Small intestine (tissue), 16 donors: ENCODE results near the gene PPP1R1A. TPM values are rescaled to one million over a fixed set of nuclear protein-coding genes. Genes with fewer than 3 reads are reported as not detected.

ENCODE experiments used
- DNase-seq, 2 donors: peaks; one replicate each; pipeline versions ENCODE4 v3.0.0 to v3.0.0-alpha.2; 2013
- FAIRE-seq: peaks from 2 replicates; lab custom pipeline; 2012; peaks lifted over from hg19 to GRCh38; lab: Jason Lieb, UNC
- H3K27ac ChIP-seq, 3 donors: one replicate each; pipeline ENCODE4 v1.5.1; 2013; ENCODE audit warnings: low read length in 2 of 3, mild to moderate bottlenecking in 2 of 3, control low read depth in 1 of 3, inconsistent platforms in 1 of 3, low read depth in 1 of 3, moderate library complexity in 1 of 3
- H3K27me3 ChIP-seq, 3 donors: one replicate each; pipeline ENCODE4 v1.6.1; 2013; ENCODE audit warnings: low read length in 3 of 3, inconsistent platforms in 1 of 3; ENCODE audit not compliant: control insufficient read depth in 3 of 3, insufficient read depth in 3 of 3
- H3K36me3 ChIP-seq, 3 donors: one replicate each; pipeline ENCODE4 v1.6.1; 2013; ENCODE audit warnings: low read length in 3 of 3, inconsistent platforms in 1 of 3, low read depth in 1 of 3, mild to moderate bottlenecking in 1 of 3, moderate library complexity in 1 of 3; ENCODE audit not compliant: control insufficient read depth in 3 of 3, insufficient read depth in 2 of 3
- H3K4me1 ChIP-seq, 3 donors: one replicate each; pipeline ENCODE4 v1.6.1; 2013; ENCODE audit warnings: low read length in 2 of 3, inconsistent platforms in 1 of 3, low read depth in 1 of 3, mild to moderate bottlenecking in 1 of 3, moderate library complexity in 1 of 3; ENCODE audit not compliant: control insufficient read depth in 3 of 3, insufficient read depth in 2 of 3
- H3K4me3 ChIP-seq, 3 donors: one replicate each; pipeline ENCODE4 v1.5.1; 2013; ENCODE audit warnings: low read length in 3 of 3, control low read depth in 1 of 3, inconsistent platforms in 1 of 3, low read depth in 1 of 3, mild to moderate bottlenecking in 1 of 3, moderate library complexity in 1 of 3
- H3K9me3 ChIP-seq, 2 donors: one replicate each; pipeline ENCODE4 v1.6.1; 2013; ENCODE audit warnings: low read depth in 1 of 2, low read length in 1 of 2; ENCODE audit not compliant: control insufficient read depth in 2 of 2, insufficient read depth in 1 of 2
- WGBS, 3 donors: extraction: QIAGEN DNeasy Blood & Tissue Kit; methylation state at CpG; one replicate each; pipeline ENCODE4 v1.1.7; 2013; 5-methylcytosine and 5-hydroxymethylcytosine counted together
- long read RNA-seq, 10 donors: transcript quantifications; one replicate each; lab custom pipeline, GENCODE V29; 2026
- polyA plus RNA-seq, 4 donors: library from polyadenylated mRNA; stranded (reverse) in 3 of 4; unstranded in 1 of 4; fragments of 200-250 nt in 3 of 4; fragments of 120-200 nt in 1 of 4; gene quantifications; one replicate each; pipeline versions ENCODE4 v1.2.1 to v1.2.3, GENCODE V29; 2013
- donor health status: healthy with polysubstance abuse.
- donor health status: control.
- donor health status: control.
- donor health status: Bipolar disorder and iron deficiency.
- donor health status: healthy.

Gene PPP1R1A
- 10 to 100 TPM in 1 of 4 donors, 1 to 10 TPM in 3; 3.0 to 15.8 (median 6.0) TPM for polyA plus RNA-seq
- long read RNA-seq, donor 1, transcript PPP1R1A-201 (7 exons, 1,826 nt) = major isoform, 33 of 38 reads
- long read RNA-seq, donor 1, partial matches to known transcripts = 5 of 38 reads
- long read RNA-seq, donor 1, other reads (novel, unspliced or antisense) = 0 of 38 reads
- long read RNA-seq, donor 2, partial matches to known transcripts = 0 of 3 reads
- long read RNA-seq, donor 2, other reads (novel, unspliced or antisense) = 0 of 3 reads
- long read RNA-seq, donor 3, transcript PPP1R1A-201 (7 exons, 1,826 nt) = major isoform, 12 of 12 reads
- long read RNA-seq, donor 3, partial matches to known transcripts = 0 of 12 reads
- long read RNA-seq, donor 3, other reads (novel, unspliced or antisense) = 0 of 12 reads
- long read RNA-seq, donor 4 = 0 reads
- long read RNA-seq, donor 5, transcript PPP1R1A-201 (7 exons, 1,826 nt) = major isoform, 6 of 6 reads
- long read RNA-seq, donor 5, partial matches to known transcripts = 0 of 6 reads
- long read RNA-seq, donor 5, other reads (novel, unspliced or antisense) = 0 of 6 reads
- long read RNA-seq, donor 6, partial matches to known transcripts = 0 of 3 reads
- long read RNA-seq, donor 6, other reads (novel, unspliced or antisense) = 0 of 3 reads
- long read RNA-seq, donor 7 = 0 reads
- long read RNA-seq, donor 8, partial matches to known transcripts = 0 of 2 reads
- long read RNA-seq, donor 8, other reads (novel, unspliced or antisense) = 0 of 2 reads
- long read RNA-seq, donor 9, partial matches to known transcripts = 0 of 3 reads
- long read RNA-seq, donor 9, other reads (novel, unspliced or antisense) = 0 of 3 reads
- long read RNA-seq, donor 10, transcript PPP1R1A-201 (7 exons, 1,826 nt) = major isoform, 5 of 10 reads
- long read RNA-seq, donor 10, partial matches to known transcripts = 5 of 10 reads
- long read RNA-seq, donor 10, other reads (novel, unspliced or antisense) = 0 of 10 reads

GRCh38 chr12:54588110-54588889 is at the start of gene PPP1R1A:
Gene PPP1R1A, minus strand, starts transcription at chr12:54588659. Its CDS starts 171 bp downstream, at chr12:54588488.
- DNase-seq (peak; percentile 56 to 81), FAIRE-seq (no peak)
- Histone ChIP-seq H3K36me3 (peaks cover 0 to 8% (median 0%) of the 10 kb centered on the region in 3 donors), H3K4me3 (peak within 1 kb of the TSS; percentile 11 to 59 (median 52)), H3K27me3 (peaks cover 0 to 13% (median 4%) of the 10 kb centered on the region in 3 donors), H3K4me1 (peaks cover 0 to 19% (median 0%) of the 10 kb centered on the region in 3 donors), H3K9me3 (no peaks in the 10 kb centered on the region), H3K27ac (no peak within 1 kb of the TSS)
- WGBS, 3 donors = 1 to 2% (median 2%) methylated on average over 52 to 77 of the region's 77 CpGs

- FAIRE-seq (no peak), DNase-seq (no peak)
- 49 to 63% (median 56%) methylated on average over 2 of the region's 2 CpGs for WGBS, 3 donors
- Histone ChIP-seq H3K27ac (no peak within 1 kb of the TSS), H3K9me3 (no peaks in the 10 kb centered on the region), H3K4me1 (no peaks in the 10 kb centered on the region), H3K27me3 (peaks cover 0 to 7% (median 5%) of the 10 kb centered on the region in 3 donors), H3K4me3 (no peak within 1 kb of the TSS), H3K36me3 (no peaks in the 10 kb centered on the region)
Observed at GRCh38 chr12:54634795-54635194, 46.3 kb upstream of the PPP1R1A start, which contains the start of gene LACRT. Gene LACRT, minus strand, starts transcription at chr12:54634895. Its CDS starts 54 bp downstream, at chr12:54634841.

- Histone ChIP-seq H3K4me1 (no peaks in the 10 kb centered on the region), H3K36me3 (no peaks in the 10 kb centered on the region), H3K27ac (no peak overlapping the region), H3K27me3 (peaks cover 0 to 10% (median 5%) of the 10 kb centered on the region in 3 donors), H3K4me3 (no peak overlapping the region), H3K9me3 (peaks cover 0 to 13% of the 10 kb centered on the region in 2 donors)
- WGBS, 3 donors = 41 to 61% (median 54%) methylated on average over 8 of the region's 8 CpGs
- no peak for DNase-seq
- no peak for FAIRE-seq
Observed at GRCh38 chr12:54631988-54632728, 43.7 kb upstream of the PPP1R1A start.

GRCh38 chr12:54631551-54631950 is 43.1 kb upstream of the PPP1R1A start:
- DNase-seq (no peak), FAIRE-seq (no peak)
- H3K27ac ChIP-seq = no peak overlapping the region
- peaks cover 0 to 10% (median 5%) of the 10 kb centered on the region in 3 donors for H3K27me3 ChIP-seq
- WGBS, 3 donors = 74 to 79% (median 76%) methylated on average over 5 of the region's 5 CpGs
- H3K36me3 ChIP-seq = no peaks in the 10 kb centered on the region
- H3K9me3 ChIP-seq = peaks cover 0 to 13% of the 10 kb centered on the region in 2 donors
- no peak overlapping the region for H3K4me3 ChIP-seq
- no peaks in the 10 kb centered on the region for H3K4me1 ChIP-seq

- DNase-seq (no peak), FAIRE-seq (no peak)
- Histone ChIP-seq H3K4me3 (no peak overlapping the region), H3K27me3 (peaks cover 0 to 10% (median 5%) of the 10 kb centered on the region in 3 donors), H3K4me1 (no peaks in the 10 kb centered on the region), H3K36me3 (no peaks in the 10 kb centered on the region), H3K27ac (no peak overlapping the region), H3K9me3 (peaks cover 0 to 13% of the 10 kb centered on the region in 2 donors)
- 70 to 82% (median 76%) methylated on average over 2 of the region's 2 CpGs for WGBS, 3 donors
Observed at GRCh38 chr12:54629925-54630324, 41.5 kb upstream of the PPP1R1A start.

- Histone ChIP-seq H3K27ac (no peak overlapping the region), H3K27me3 (peaks cover under 1 to 9% (median 6%) of the 10 kb centered on the region in 3 donors), H3K4me3 (no peak overlapping the region), H3K36me3 (no peaks in the 10 kb centered on the region), H3K4me1 (no peaks in the 10 kb centered on the region), H3K9me3 (peaks cover 0 to 13% of the 10 kb centered on the region in 2 donors)
- DNase-seq (no peak), FAIRE-seq (no peak)
- 91 to 100% (median 94%) methylated on average over 3 of the region's 3 CpGs for WGBS, 3 donors
Observed at GRCh38 chr12:54628186-54628846, 39.9 kb upstream of the PPP1R1A start.

- DNase-seq (no peak), FAIRE-seq (no peak)
- Histone ChIP-seq H3K36me3 (no peaks in the 10 kb centered on the region), H3K27me3 (peaks cover 4 to 6% (median 5%) of the 10 kb centered on the region in 3 donors), H3K27ac (no peak overlapping the region), H3K9me3 (peaks cover 0 to 13% of the 10 kb centered on the region in 2 donors), H3K4me1 (no peaks in the 10 kb centered on the region), H3K4me3 (no peak overlapping the region)
- 79 to 86% (median 85%) methylated on average over 3 of the region's 3 CpGs for WGBS, 3 donors
Observed at GRCh38 chr12:54627304-54627703, 38.8 kb upstream of the PPP1R1A start.
